B cell (primary cell): Measurements from ENCODE around the gene FADS1.

Source experiments
- EZH2 ChIP-seq: IDR thresholded peaks from 2 replicates; pipeline ENCODE4 v1.6.1; 2012; ENCODE audit warnings: borderline replicate concordance, low read depth, mild to moderate bottlenecking, moderate library complexity, low read length; ENCODE audit not compliant: insufficient read depth, poor library complexity, severe bottlenecking
- TF ChIP-seq, protein P1 (sequence below): fragments of 200-600 bp; IDR thresholded peaks from one replicate; pipeline ENCODE4 v1.8.0; 2022; ENCODE audit warnings: antibody characterized with exemption, mild to moderate bottlenecking

- TF ChIP-seq, protein P1, sequence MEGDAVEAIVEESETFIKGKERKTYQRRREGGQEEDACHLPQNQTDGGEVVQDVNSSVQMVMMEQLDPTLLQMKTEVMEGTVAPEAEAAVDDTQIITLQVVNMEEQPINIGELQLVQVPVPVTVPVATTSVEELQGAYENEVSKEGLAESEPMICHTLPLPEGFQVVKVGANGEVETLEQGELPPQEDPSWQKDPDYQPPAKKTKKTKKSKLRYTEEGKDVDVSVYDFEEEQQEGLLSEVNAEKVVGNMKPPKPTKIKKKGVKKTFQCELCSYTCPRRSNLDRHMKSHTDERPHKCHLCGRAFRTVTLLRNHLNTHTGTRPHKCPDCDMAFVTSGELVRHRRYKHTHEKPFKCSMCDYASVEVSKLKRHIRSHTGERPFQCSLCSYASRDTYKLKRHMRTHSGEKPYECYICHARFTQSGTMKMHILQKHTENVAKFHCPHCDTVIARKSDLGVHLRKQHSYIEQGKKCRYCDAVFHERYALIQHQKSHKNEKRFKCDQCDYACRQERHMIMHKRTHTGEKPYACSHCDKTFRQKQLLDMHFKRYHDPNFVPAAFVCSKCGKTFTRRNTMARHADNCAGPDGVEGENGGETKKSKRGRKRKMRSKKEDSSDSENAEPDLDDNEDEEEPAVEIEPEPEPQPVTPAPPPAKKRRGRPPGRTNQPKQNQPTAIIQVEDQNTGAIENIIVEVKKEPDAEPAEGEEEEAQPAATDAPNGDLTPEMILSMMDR = no peak
- TF ChIP-seq EZH2 = no peak
Measured at GRCh38 chr11:61787928-61788491, 28.8 kb downstream of the FADS1 start.
